Esophagus squamous epithelium (tissue), 4 donors: Measurements from ENCODE around the gene DDX11.
"Not testable (repeated sequence)": the region's sequence is repeated elsewhere in the genome, so short reads cannot be mapped to it uniquely, and the experiment has no call there.

Experiments used
- POLR2A ChIP-seq, 4 donors: fragments of 450-650 bp; IDR thresholded peaks; one replicate each; pipeline ENCODE4 v1.6.1; 2017; ENCODE audit warnings: antibody characterized with exemption in 4 of 4, mild to moderate bottlenecking in 4 of 4, moderate library complexity in 3 of 4
- TF ChIP-seq, protein P1 (sequence below), 6 experiments: fragments of 450-650 bp in 4 of 6; fragments of 200-600 bp in 2 of 6; sonication (generic) in 2 of 6; IDR thresholded peaks; one replicate each; pipeline ENCODE4 v1.5.1; 2016 to 2019; ENCODE audit warnings: antibody characterized with exemption in 6 of 6, mild to moderate bottlenecking in 4 of 6, moderate library complexity in 4 of 6

DNA sequence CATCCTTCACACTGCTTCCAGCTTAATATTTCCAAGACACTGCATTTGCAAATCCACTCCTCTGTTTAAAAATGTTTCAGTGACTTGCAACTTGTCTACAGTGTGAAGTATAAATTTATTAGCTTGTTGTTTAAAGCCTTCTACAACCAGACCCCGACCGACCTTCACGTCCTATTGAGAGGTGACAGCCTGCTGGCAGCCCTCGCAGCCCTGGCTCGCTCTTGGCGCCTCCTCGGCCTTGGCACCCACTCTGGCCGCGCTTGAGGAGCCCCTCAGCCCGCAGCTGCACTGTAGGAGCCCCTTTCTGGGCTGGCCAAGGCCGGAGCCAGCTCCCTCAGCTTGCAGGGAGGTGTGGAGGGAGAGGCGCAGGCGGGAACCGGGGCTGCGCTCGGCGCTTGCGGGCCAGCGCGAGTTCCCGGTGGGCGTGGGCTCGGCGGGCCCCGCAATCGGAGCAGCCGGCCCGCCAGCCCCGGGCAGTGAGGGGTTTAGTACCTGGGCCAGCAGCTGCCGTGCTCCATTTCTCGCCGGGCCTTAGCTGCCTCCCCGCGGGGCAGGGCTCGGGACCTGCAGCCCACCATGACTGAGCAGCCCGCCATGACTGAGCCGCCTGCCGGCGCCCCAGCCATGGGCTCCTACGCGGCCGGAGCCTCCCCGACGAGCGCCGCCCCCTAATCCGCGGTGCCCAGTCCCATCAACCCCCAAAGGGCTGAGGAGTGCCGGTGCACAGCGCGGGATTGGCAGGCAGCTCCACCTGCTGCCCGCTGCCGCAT, 2.5 kb upstream of the DDX11 start:
- TF ChIP-seq, protein P1, sequence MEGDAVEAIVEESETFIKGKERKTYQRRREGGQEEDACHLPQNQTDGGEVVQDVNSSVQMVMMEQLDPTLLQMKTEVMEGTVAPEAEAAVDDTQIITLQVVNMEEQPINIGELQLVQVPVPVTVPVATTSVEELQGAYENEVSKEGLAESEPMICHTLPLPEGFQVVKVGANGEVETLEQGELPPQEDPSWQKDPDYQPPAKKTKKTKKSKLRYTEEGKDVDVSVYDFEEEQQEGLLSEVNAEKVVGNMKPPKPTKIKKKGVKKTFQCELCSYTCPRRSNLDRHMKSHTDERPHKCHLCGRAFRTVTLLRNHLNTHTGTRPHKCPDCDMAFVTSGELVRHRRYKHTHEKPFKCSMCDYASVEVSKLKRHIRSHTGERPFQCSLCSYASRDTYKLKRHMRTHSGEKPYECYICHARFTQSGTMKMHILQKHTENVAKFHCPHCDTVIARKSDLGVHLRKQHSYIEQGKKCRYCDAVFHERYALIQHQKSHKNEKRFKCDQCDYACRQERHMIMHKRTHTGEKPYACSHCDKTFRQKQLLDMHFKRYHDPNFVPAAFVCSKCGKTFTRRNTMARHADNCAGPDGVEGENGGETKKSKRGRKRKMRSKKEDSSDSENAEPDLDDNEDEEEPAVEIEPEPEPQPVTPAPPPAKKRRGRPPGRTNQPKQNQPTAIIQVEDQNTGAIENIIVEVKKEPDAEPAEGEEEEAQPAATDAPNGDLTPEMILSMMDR (IDR thresholded peaks at IDR 0.05), result not testable (repeated sequence)
- not testable (repeated sequence) for TF ChIP-seq POLR2A (IDR thresholded peaks at IDR 0.05)
